NCI-H345 (cell line): Measurements from ENCODE around the gene SLC4A3.
"Not testable (repeated sequence)": the region's sequence is repeated elsewhere in the genome, so short reads cannot be mapped to it uniquely, and the experiment has no call there.

ENCODE experiments used
- DNase-seq: peaks from one replicate; lab custom pipeline; 2025; lab: John Stamatoyannopoulos, UW

The SLC4A3 gene

GRCh38 chr2:219645631-219646527, 18.4 kb downstream of the SLC4A3 start:
- no peak for DNase-seq

GRCh38 chr2:219648176-219648575, 20.7 kb downstream of the SLC4A3 start:
- no peak for DNase-seq

- DNase-seq = no peak
These were observed 21.5 kb downstream of the SLC4A3 start for GRCh38 chr2:219648963-219649362.

- DNase-seq = no peak
These were observed 23.2 kb downstream of the SLC4A3 start for GRCh38 chr2:219650426-219651248.

- not testable (repeated sequence) for DNase-seq
These were observed 24.2 kb downstream of the SLC4A3 start for GRCh38 chr2:219651656-219652055.

GRCh38 chr2:219656526-219656925, 29.1 kb downstream of the SLC4A3 start:
- DNase-seq = no peak

GRCh38 chr2:219658196-219658846, 30.9 kb downstream of the SLC4A3 start:
- DNase-seq = no peak

- DNase-seq = no peak
These were observed 31.4 kb downstream of the SLC4A3 start for GRCh38 chr2:219658874-219659273.

GRCh38 chr2:219661197-219661954, 33.9 kb downstream of the SLC4A3 start:
- DNase-seq = no peak

GRCh38 chr2:219661955-219662395, 34.5 kb downstream of the SLC4A3 start:
- DNase-seq = no peak

- no peak for DNase-seq
These were observed 35.1 kb downstream of the SLC4A3 start for GRCh38 chr2:219662566-219662965.

GRCh38 chr2:219663116-219663762, 35.8 kb downstream of the SLC4A3 start:
- DNase-seq = no peak

GRCh38 chr2:219664041-219664440, 36.6 kb downstream of the SLC4A3 start:
- DNase-seq = no peak

GRCh38 chr2:219664944-219665343, 37.5 kb downstream of the SLC4A3 start:
- no peak for DNase-seq

- DNase-seq = no peak
These were observed 38.5 kb downstream of the SLC4A3 start for GRCh38 chr2:219665926-219666325.

- DNase-seq = no peak
These were observed 40.9 kb downstream of the SLC4A3 start for GRCh38 chr2:219668316-219668715.

- no peak for DNase-seq
These were observed 43.0 kb downstream of the SLC4A3 start for GRCh38 chr2:219670386-219670785.

GRCh38 chr2:219671279-219671678, 43.8 kb downstream of the SLC4A3 start:
- no peak for DNase-seq

- DNase-seq = no peak
These were observed 45.0 kb downstream of the SLC4A3 start for GRCh38 chr2:219672406-219672805.

GRCh38 chr2:219675221-219675620, 47.8 kb downstream of the SLC4A3 start:
- no peak for DNase-seq

- no peak for DNase-seq
These were observed 49.2 kb downstream of the SLC4A3 start for GRCh38 chr2:219676586-219676985.
